Thyroid gland (tissue), 4 donors: ENCODE measurements around the gene CCDC187.

ENCODE experiments used
- CTCF ChIP-seq, 6 experiments: fragments of 200-600 bp in 3 of 6; fragments of 450-650 bp in 3 of 6; sonication (generic) in 3 of 6; IDR thresholded peaks; one replicate each; pipeline ENCODE4 v1.5.1; 2016 to 2019; ENCODE audit warnings: antibody characterized with exemption in 6 of 6, mild to moderate bottlenecking in 2 of 6, inconsistent platforms in 1 of 6, moderate library complexity in 1 of 6
- POLR2A ChIP-seq, 2 donors: fragments of 450-650 bp; IDR thresholded peaks; one replicate each; pipeline ENCODE4 v1.6.1; 2017; ENCODE audit warnings: antibody characterized with exemption in 2 of 2, mild to moderate bottlenecking in 2 of 2, moderate library complexity in 1 of 2

- TF ChIP-seq CTCF (IDR thresholded peaks at IDR 0.05) (no peak), POLR2A (IDR thresholded peaks at IDR 0.05) (no peak)
Observed at GRCh38 chr9:136230773-136231172, 73.1 kb downstream of the CCDC187 start.
